A549 (cell line): ENCODE results near the gene ACSM5. TPM values are rescaled to one million over a fixed set of nuclear protein-coding genes. Genes with fewer than 3 reads are reported as not detected.
"Not testable (repeated sequence)": the region's sequence is repeated elsewhere in the genome, so short reads cannot be mapped to it uniquely, and the experiment has no call there.

Experiments used
- ATAC-seq, 2 experiments: fragments of 200-7000 bp in 1 of 2; fragments of >200 bp in 1 of 2; cut with Nextera tagmentation in 1 of 2; cut with Tn5 transposase in 1 of 2; 3 replicates each; pipeline versions ENCODE4 v1.8.0 to v1.9.1; 2018 to 2020; ENCODE audit warnings: mild to moderate bottlenecking in 1 of 2, moderate library complexity in 1 of 2
- CTCF ChIA-PET: fragments of 300-600 bp; sonication (Branson Sonifier 250); formaldehyde crosslinking; extraction: SDS; loops from one replicate; lab custom pipeline; 2021; ENCODE audit warnings: antibody characterized with exemption, inconsistent platforms; lab: Yijun Ruan, JAX
- POLR2A ChIA-PET: fragments of 350-600 bp; formaldehyde crosslinking; extraction: SDS; loops from one replicate; lab custom pipeline; 2021; ENCODE audit warnings: antibody characterized with exemption, inconsistent platforms; lab: Yijun Ruan, JAX
- DNase-seq, 2 experiments: peaks; one replicate each; pipeline versions ENCODE4 v3.0.0 to v3.0.0-alpha.2; 2011 to 2016; ENCODE audit warnings: low read depth in 1 of 2, low spot score in 1 of 2
- FAIRE-seq: peaks from 2 replicates; lab custom pipeline; 2011; peaks lifted over from hg19 to GRCh38; lab: Jason Lieb, UNC
- H3K27ac ChIP-seq, 2 experiments: fragments of >200 bp; sonication (Bioruptor Twin); formaldehyde crosslinking; 3 replicates each; pipeline ENCODE4 v1.5.1; 2016 to 2017
- H3K4me1 ChIP-seq: fragments of >200 bp; sonication (Bioruptor Twin); formaldehyde crosslinking; 3 replicates; pipeline ENCODE4 v1.6.1; 2016
- H3K4me2 ChIP-seq: fragments of >200 bp; sonication (Bioruptor Twin); formaldehyde crosslinking; 3 replicates; pipeline ENCODE4 v1.6.1; 2016
- H3K4me3 ChIP-seq: fragments of >200 bp; sonication (Bioruptor Twin); formaldehyde crosslinking; 3 replicates; pipeline ENCODE4 v1.5.1; 2016
- H3K9me3 ChIP-seq: fragments of >200 bp; sonication (Bioruptor Twin); formaldehyde crosslinking; 3 replicates; pipeline ENCODE4 v1.6.1; 2016
- BCL3 ChIP-seq: fragments of >200 bp; sonication (Bioruptor Twin); formaldehyde crosslinking; IDR thresholded peaks from 3 replicates; pipeline ENCODE4 v1.6.1; 2016
- BHLHE40 ChIP-seq: IDR thresholded peaks from 2 replicates; pipeline ENCODE4 v1.6.1; 2012; ENCODE audit warnings: low read depth, low read length, inconsistent platforms
- EHMT2 ChIP-seq: fragments of 200-600 bp; sonication (generic); IDR thresholded peaks from 2 replicates; pipeline ENCODE4 v1.6.1; 2016; ENCODE audit warnings: antibody characterized with exemption, low read depth, mild to moderate bottlenecking, moderate library complexity
- FOSB ChIP-seq: fragments of 250-450 bp; sonication (Bioruptor Pico); IDR thresholded peaks from 2 replicates; pipeline ENCODE4 v1.5.0; 2020; ENCODE audit warnings: mild to moderate bottlenecking, moderate library complexity
- HOXB5 ChIP-seq: fragments of 250-450 bp; sonication (Bioruptor Pico); IDR thresholded peaks from 2 replicates; pipeline ENCODE4 v1.5.0; 2020; ENCODE audit warnings: mild to moderate bottlenecking, moderate library complexity
- JUN ChIP-seq, 2 experiments: fragments of >200 bp; sonication (Bioruptor Twin); formaldehyde crosslinking; IDR thresholded peaks; 2 replicates in 1 of 2; 3 replicates in 1 of 2; pipeline ENCODE4 v1.6.1; 2016 to 2017
- MAX ChIP-seq: IDR thresholded peaks from 2 replicates; pipeline ENCODE4 v1.6.1; 2012
- MYC ChIP-seq: IDR thresholded peaks from 2 replicates; pipeline ENCODE4 v1.6.1; 2012; ENCODE audit warnings: mild to moderate bottlenecking, inconsistent platforms, low read length, improper control_type of control experiment, borderline replicate concordance
- NR3C1 ChIP-seq: fragments of >200 bp; sonication (Bioruptor Twin); formaldehyde crosslinking; IDR thresholded peaks from 3 replicates; pipeline ENCODE4 v1.6.1; 2017
- PHF8 ChIP-seq: fragments of 200-600 bp; sonication (generic); IDR thresholded peaks from 2 replicates; pipeline ENCODE4 v1.6.1; 2016; ENCODE audit warnings: low read depth, mild to moderate bottlenecking, antibody characterized with exemption, moderate library complexity, borderline replicate concordance
- POLR2A ChIP-seq: IDR thresholded peaks from 2 replicates; pipeline ENCODE4 v1.6.1; 2012; ENCODE audit warnings: mild to moderate bottlenecking, low read length
- POLR2AphosphoS2 ChIP-seq: conservative IDR thresholded peaks from 2 replicates; pipeline ENCODE4 v1.6.1; 2012; ENCODE audit warnings: low read length, improper control_type of control experiment, inconsistent platforms
- RAD21 ChIP-seq, 2 experiments: fragments of >200 bp in 1 of 2; sonication (Bioruptor Twin) in 1 of 2; formaldehyde crosslinking in 1 of 2; IDR thresholded peaks in 1 of 2; conservative IDR thresholded peaks in 1 of 2; 2 replicates in 1 of 2; 3 replicates in 1 of 2; pipeline ENCODE4 v1.6.1; 2012 to 2018; ENCODE audit warnings: inconsistent platforms in 1 of 2
- RFX5 ChIP-seq: fragments of 450-650 bp; IDR thresholded peaks from 2 replicates; pipeline ENCODE4 v1.7.1; 2014; ENCODE audit warnings: antibody characterized with exemption, mild to moderate bottlenecking, moderate library complexity
- TFCP2L1 ChIP-seq: fragments of 250-450 bp; sonication (Bioruptor Pico); IDR thresholded peaks from 2 replicates; pipeline ENCODE4 v1.5.0; 2021; ENCODE audit warnings: mild to moderate bottlenecking
- USF2 ChIP-seq: fragments of 450-650 bp; IDR thresholded peaks from 2 replicates; pipeline ENCODE4 v1.6.1; 2014; ENCODE audit warnings: antibody characterized with exemption
- ZFP36 ChIP-seq: fragments of 450-650 bp; IDR thresholded peaks from 2 replicates; pipeline ENCODE4 v1.6.1; 2014; ENCODE audit warnings: borderline replicate concordance; ENCODE audit not compliant: partially characterized antibody
- ZNF302 ChIP-seq: fragments of 250-450 bp; sonication (Bioruptor Pico); IDR thresholded peaks from 2 replicates; pipeline ENCODE4 v1.9.0; 2021; ENCODE audit warnings: inconsistent platforms, mild to moderate bottlenecking, moderate library complexity
- WGBS: methylation state at CpG from one replicate; pipeline ENCODE4 v1.1.6; 2017; ENCODE audit errors: missing lambda C conversion rate; 5-methylcytosine and 5-hydroxymethylcytosine counted together
- polyA plus RNA-seq, 4 experiments: library from polyadenylated mRNA; depleted of rRNA in 3 of 4; stranded (reverse); fragments of >200 nt; fragmentation: RNase III in 1 of 4; extraction: RNeasy Plus Mini Kit Qiagen cat#74134 plus additional on column Dnase treatment in 1 of 4; gene quantifications; 2 replicates in 3 of 4; 3 replicates in 1 of 4; pipeline ENCODE4 v1.2.3, GENCODE V29; 2011 to 2017

ACSM5 gene
- polyA plus RNA-seq, 2 of the 4 experiments (the other 2 are of a cell fraction), result not detected

- no peak for DNase-seq
- FAIRE-seq, result no peak
- ATAC-seq, result no peak; a peak in 1 of 6 replicates
- Histone ChIP-seq H3K9me3 (peaks cover 2% of the 10 kb centered on the region; the same call in 1 of the 3 replicates), H3K4me1 (no peaks in the 10 kb centered on the region), H3K27ac (no peak overlapping the region), H3K4me2 (no peak overlapping the region), H3K4me3 (no peak overlapping the region)
- TF ChIP-seq BCL3, result no peak
- no peak for TF ChIP-seq POLR2A
- TF ChIP-seq RAD21 (conservative IDR thresholded peaks at IDR 0.05 in 1 of 2, IDR thresholded peaks at IDR 0.05 in 1 of 2), result no peak
- no peak for TF ChIP-seq TFCP2L1 (CRISPR knock-in tag)
- no peak for TF ChIP-seq JUN (IDR thresholded peaks at IDR 0.05)
- no peak for TF ChIP-seq FOSB
- no peak for TF ChIP-seq MYC
- TF ChIP-seq ZFP36, result no peak
- no peak for TF ChIP-seq ZNF302 (CRISPR knock-in tag)
- no peak for TF ChIP-seq NR3C1
- no peak for TF ChIP-seq RFX5
- no peak for TF ChIP-seq POLR2AphosphoS2
- no peak for TF ChIP-seq USF2
- no peak for TF ChIP-seq HOXB5 (CRISPR knock-in tag)
- no peak for TF ChIP-seq PHF8
- no peak for TF ChIP-seq MAX
- TF ChIP-seq EHMT2, result no peak
- TF ChIP-seq BHLHE40, result no peak
- 45% methylated on average over 11 of the region's 11 CpGs for WGBS
- CTCF ChIA-PET, result no interaction called here
- POLR2A ChIA-PET, result no interaction called here
These were observed 21.6 kb downstream of the ACSM5 start for GRCh38 chr16:20430948-20431347.

GRCh38 chr16:20438950-20439349 lies 29.6 kb downstream of the ACSM5 start:
- H3K27ac ChIP-seq, H3K4me1 ChIP-seq, H3K4me2 ChIP-seq, POLR2A ChIA-PET, FAIRE-seq, CTCF ChIA-PET, H3K9me3 ChIP-seq, H3K4me3 ChIP-seq, DNase-seq: not testable (repeated sequence)
- peak in 1 of 2 experiments; percentile 41; a peak in 2 of 6 replicates for ATAC-seq
- WGBS, result 17% methylated on average over 1 of the region's 2 CpGs

- H3K4me2 ChIP-seq, H3K4me1 ChIP-seq, CTCF ChIA-PET, POLR2A ChIA-PET, H3K4me3 ChIP-seq, ATAC-seq, H3K27ac ChIP-seq, FAIRE-seq, H3K9me3 ChIP-seq, DNase-seq: not testable (repeated sequence)
- 67% methylated on average over 3 of the region's 3 CpGs for WGBS
These were observed 30.5 kb downstream of the ACSM5 start for GRCh38 chr16:20439820-20440231.

GRCh38 chr16:20440731-20441130 lies 31.4 kb downstream of the ACSM5 start:
- POLR2A ChIA-PET, H3K4me2 ChIP-seq, DNase-seq, H3K4me3 ChIP-seq, H3K27ac ChIP-seq, ATAC-seq, H3K4me1 ChIP-seq, CTCF ChIA-PET, H3K9me3 ChIP-seq, FAIRE-seq: not testable (repeated sequence)
- 17% methylated on average over 1 of the region's 1 CpG for WGBS
